ENCODE results near the gene DUSP16.
"Not testable (repeated sequence)": the region's sequence is repeated elsewhere in the genome, so short reads cannot be mapped to it uniquely, and the experiment has no call there.

The DUSP16 gene

DNA sequence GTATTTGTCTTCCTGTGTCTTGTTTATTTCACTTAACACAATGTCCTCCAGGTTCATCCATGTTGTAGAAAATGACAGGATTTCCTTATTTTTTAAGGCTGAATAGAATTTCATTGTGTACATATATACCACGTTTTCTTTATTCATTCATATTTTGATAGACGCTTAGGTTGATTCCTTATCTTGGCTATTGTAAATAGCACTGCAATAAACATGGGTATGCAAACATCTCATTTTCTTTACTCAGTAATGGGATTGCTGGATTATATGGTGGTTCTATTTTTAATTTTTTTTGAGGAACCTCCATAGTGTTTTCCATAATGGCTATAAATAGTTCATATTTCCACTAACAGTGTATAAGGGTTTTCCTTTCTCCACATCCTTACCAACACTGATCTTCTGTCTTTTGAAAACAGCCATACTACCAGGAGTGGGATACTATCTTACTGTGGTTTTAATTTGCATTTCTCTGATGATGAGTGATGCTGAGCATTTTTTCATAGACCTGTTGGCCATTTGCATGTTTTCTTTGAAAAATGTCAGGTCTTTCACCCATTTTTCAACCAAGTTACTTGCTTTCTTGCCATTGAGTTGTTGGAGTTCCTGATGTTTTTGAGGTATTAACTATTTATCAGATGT is 32.8 kb downstream of the DUSP16 start:
- no peak for DNase-seq (ENCODE audit: extremely low spot score)
- POLR2A ChIA-PET, result no interaction called here
- TF ChIP-seq CTBP1 (IDR thresholded peaks at IDR 0.05; ENCODE audit: borderline replicate concordance) (no peak), FOXK2 (IDR thresholded peaks at IDR 0.05) (no peak), ELF4 (IDR thresholded peaks at IDR 0.05) (no peak), BHLHE40 (IDR thresholded peaks at IDR 0.05; ENCODE audit: borderline replicate concordance) (no peak), ARNT (IDR thresholded peaks at IDR 0.05) (no peak)
- CTCF ChIA-PET, result no interaction called here

DNA sequence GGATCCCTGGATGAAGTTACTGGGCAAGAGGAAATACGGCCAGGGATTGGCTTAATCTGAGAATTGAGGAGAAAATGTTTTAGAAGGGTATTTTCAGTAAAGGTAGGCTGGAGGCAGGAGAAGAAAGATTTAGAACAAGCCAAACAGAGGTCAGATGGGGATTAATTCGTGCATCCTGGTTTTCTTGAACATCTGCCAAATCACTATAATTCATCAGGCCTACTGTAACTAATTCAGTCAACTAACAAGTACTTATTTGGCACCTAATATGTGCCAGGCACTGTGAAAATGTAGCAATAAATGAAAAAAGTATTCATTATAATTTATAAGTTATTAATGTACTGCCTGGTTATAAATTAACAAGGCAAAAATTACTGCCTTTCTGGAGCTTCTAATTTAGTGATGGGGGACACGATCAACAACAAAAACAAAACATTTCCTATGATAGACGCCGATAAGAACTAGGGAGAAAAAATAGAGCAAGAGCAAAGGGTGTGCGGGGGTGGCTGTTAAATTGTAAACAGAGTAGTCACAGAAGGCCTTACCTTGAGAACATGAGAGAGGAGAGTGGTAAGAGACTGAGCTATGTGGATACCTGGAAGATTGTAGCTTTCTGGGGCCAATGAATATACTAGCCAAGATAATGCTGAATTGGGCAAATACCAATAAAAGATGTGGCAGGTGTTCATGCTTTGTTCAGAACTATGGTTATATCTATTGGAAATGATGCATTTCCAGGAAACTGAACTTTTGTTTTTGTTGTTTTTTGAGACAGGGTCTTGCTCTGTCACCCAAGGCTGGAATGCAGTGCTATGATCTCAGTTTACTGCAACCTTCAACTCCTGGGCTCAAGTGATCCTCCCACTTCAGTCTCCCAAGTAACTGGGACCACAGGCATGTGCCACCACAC is 34.0 kb downstream of the DUSP16 start:
- TF ChIP-seq ARNT (IDR thresholded peaks at IDR 0.05) (no peak), TARDBP (IDR thresholded peaks at IDR 0.05) (no peak), HDGF (IDR thresholded peaks at IDR 0.05; ENCODE audit: borderline replicate concordance) (no peak), FOXA1 (IDR thresholded peaks at IDR 0.05) (no peak), FOXK2 (IDR thresholded peaks at IDR 0.05) (no peak), LEF1 (IDR thresholded peaks at IDR 0.05; ENCODE audit: borderline replicate concordance) (no peak), BHLHE40 (IDR thresholded peaks at IDR 0.05; ENCODE audit: borderline replicate concordance) (no peak)
- TF ChIP-seq, protein P1, sequence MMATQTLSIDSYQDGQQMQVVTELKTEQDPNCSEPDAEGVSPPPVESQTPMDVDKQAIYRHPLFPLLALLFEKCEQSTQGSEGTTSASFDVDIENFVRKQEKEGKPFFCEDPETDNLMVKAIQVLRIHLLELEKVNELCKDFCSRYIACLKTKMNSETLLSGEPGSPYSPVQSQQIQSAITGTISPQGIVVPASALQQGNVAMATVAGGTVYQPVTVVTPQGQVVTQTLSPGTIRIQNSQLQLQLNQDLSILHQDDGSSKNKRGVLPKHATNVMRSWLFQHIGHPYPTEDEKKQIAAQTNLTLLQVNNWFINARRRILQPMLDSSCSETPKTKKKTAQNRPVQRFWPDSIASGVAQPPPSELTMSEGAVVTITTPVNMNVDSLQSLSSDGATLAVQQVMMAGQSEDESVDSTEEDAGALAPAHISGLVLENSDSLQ (IDR thresholded peaks at IDR 0.05), result no peak
- CTCF ChIA-PET, result no interaction called here
- POLR2A ChIA-PET, result no interaction called here
- DNase-seq (ENCODE audit: extremely low spot score), result no peak

DNA sequence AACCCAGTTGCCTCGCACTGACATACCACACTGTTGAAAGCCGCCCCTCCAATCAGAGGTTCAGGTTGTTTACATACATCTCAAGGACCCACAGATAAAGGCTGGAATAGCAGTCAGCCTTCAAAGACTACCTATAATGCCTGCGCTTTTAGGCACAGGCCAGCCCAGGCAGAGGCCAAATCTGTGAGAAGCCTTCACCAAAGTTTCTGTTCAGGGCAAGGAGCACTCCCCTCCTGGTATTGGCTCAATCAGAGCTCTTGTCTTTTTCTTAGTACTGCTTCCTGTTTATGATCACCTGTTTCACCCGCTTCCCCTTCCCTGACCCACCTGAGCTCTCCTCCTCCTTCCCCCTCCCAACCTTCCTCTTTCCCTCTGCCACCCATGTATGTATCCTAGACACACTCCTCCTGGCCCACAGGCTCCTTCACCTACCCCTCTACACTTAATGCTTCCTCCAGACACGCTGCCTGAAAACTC is 34.8 kb downstream of the DUSP16 start:
- POLR2A ChIA-PET, result no interaction called here
- no peak for DNase-seq (ENCODE audit: extremely low spot score)
- CTCF ChIA-PET, result no interaction called here
- TF ChIP-seq ARNT (IDR thresholded peaks at IDR 0.05) (no peak), FOXA1 (IDR thresholded peaks at IDR 0.05) (no peak), NFRKB (IDR thresholded peaks at IDR 0.05) (no peak), FOXK2 (IDR thresholded peaks at IDR 0.05) (no peak), HDGF (IDR thresholded peaks at IDR 0.05; ENCODE audit: borderline replicate concordance) (no peak), L3MBTL2 (conservative IDR thresholded peaks at IDR 0.05) (no peak)

DNA sequence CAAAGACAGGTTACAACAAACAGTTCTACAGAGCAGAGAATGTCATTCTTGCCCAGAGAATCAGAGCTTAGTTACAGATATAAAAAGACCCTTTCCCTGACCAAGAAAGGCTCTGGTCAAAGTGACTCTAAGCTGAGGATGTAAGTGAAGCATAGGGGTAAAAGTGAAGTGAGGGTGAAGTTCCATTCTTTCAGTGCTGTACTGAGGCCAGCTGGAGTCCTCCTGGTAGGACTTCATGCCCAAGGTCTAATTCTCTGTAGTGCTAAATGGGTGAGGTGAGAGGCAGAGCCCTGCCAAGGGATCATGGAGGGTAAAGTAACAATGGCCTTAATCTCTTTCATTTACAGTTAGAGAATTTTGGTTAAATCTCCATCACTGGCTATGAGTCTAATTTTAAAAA is 38.5 kb downstream of the DUSP16 start:
- ChIA-PET CTCF (interaction anchor here (2.3 kb wide), 1 partner anchor 40 kb away, joined by 4 read pairs; no protein-coding TSS in a partner anchor), POLR2A (no interaction called here)
- no peak for DNase-seq (ENCODE audit: extremely low spot score)
- TF ChIP-seq SUZ12 (IDR thresholded peaks at IDR 0.05), result no peak
- TF ChIP-seq NFRKB (IDR thresholded peaks at IDR 0.05), result no peak
- no peak for TF ChIP-seq TARDBP (IDR thresholded peaks at IDR 0.05)
- no peak for TF ChIP-seq LEF1 (IDR thresholded peaks at IDR 0.05; ENCODE audit: borderline replicate concordance)
- no peak for TF ChIP-seq ARNT (IDR thresholded peaks at IDR 0.05)
- no peak for TF ChIP-seq FOXK2 (IDR thresholded peaks at IDR 0.05)
- TF ChIP-seq, protein P1 (IDR thresholded peaks at IDR 0.05), result no peak
- TF ChIP-seq FOXM1 (IDR thresholded peaks at IDR 0.05; ENCODE audit: borderline replicate concordance), result no peak
- TF ChIP-seq FOXA1 (IDR thresholded peaks at IDR 0.05), result no peak
- TF ChIP-seq ZNF384 (IDR thresholded peaks at IDR 0.05), result no peak
- TF ChIP-seq L3MBTL2 (conservative IDR thresholded peaks at IDR 0.05), result no peak
- TF ChIP-seq SP1 (IDR thresholded peaks at IDR 0.05), result no peak
- TF ChIP-seq BHLHE40 (IDR thresholded peaks at IDR 0.05; ENCODE audit: borderline replicate concordance), result no peak
- TF ChIP-seq ELF4 (IDR thresholded peaks at IDR 0.05), result no peak
- TF ChIP-seq CTBP1 (IDR thresholded peaks at IDR 0.05; ENCODE audit: borderline replicate concordance), result no peak

DNA sequence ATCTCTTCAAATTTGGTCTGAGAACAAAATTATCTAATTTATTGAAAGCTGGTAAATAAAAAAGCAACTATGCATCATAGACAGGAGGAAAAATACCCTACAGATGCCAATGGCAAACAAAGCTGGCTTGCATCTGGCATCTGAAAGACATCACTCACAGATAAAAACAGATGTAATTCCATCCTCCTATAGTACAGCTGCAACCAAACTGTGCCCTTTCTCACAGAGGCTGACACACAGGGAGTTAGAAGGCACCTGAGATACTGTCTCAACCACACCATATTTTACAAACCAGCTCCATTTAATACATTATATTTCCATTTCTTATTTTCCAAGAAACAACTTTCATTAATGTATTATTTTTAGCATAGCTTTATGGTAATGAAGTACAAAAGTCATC is 39.4 kb downstream of the DUSP16 start:
- no peak for DNase-seq (ENCODE audit: extremely low spot score)
- ChIA-PET POLR2A (interaction anchor here (0.8 kb wide), 1 partner anchor 21 kb away, joined by 3 read pairs; no protein-coding TSS in a partner anchor), CTCF (interaction anchor here (0.5 to 2.3 kb wide), 2 partner anchors 41 to 147 kb away, joined by 4 to 5 read pairs; no protein-coding TSS in a partner anchor)
- TF ChIP-seq ELF4 (IDR thresholded peaks at IDR 0.05) (no peak), TARDBP (IDR thresholded peaks at IDR 0.05) (no peak), FOXM1 (IDR thresholded peaks at IDR 0.05; ENCODE audit: borderline replicate concordance) (no peak), FOXK2 (IDR thresholded peaks at IDR 0.05) (no peak), BHLHE40 (IDR thresholded peaks at IDR 0.05; ENCODE audit: borderline replicate concordance) (no peak), ARNT (IDR thresholded peaks at IDR 0.05) (no peak), LEF1 (IDR thresholded peaks at IDR 0.05; ENCODE audit: borderline replicate concordance) (no peak), NFRKB (IDR thresholded peaks at IDR 0.05) (no peak), CTBP1 (IDR thresholded peaks at IDR 0.05; ENCODE audit: borderline replicate concordance) (no peak)

DNA sequence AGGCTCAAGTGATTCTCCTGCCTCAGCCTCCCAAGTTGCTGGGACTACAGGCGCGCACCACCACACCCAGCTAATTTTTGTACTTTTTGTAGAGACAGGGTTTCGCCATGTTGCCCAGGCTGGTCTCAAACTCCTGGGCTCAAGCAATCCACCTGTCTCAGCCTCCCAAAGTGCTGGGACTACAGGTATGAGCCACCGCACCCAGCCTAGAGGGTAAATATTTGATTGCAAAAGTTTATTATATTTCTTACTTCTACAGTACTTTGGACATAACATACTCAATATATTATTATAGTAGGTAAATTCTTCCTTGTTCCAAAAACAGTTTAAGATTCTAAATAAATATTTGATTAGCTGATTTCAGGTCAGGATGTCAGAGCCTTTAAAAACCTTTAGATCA is 40.0 kb downstream of the DUSP16 start:
- not testable (repeated sequence) for DNase-seq (ENCODE audit: extremely low spot score)
- POLR2A ChIA-PET, result interaction anchor here (0.8 kb wide), 1 partner anchor 22 kb away, joined by 3 read pairs; no protein-coding TSS in a partner anchor
- CTCF ChIA-PET, result interaction anchor here (0.6 to 2.3 kb wide), 2 partner anchors 42 to 92 kb away, joined by 4 to 8 read pairs; no protein-coding TSS in a partner anchor

DNA sequence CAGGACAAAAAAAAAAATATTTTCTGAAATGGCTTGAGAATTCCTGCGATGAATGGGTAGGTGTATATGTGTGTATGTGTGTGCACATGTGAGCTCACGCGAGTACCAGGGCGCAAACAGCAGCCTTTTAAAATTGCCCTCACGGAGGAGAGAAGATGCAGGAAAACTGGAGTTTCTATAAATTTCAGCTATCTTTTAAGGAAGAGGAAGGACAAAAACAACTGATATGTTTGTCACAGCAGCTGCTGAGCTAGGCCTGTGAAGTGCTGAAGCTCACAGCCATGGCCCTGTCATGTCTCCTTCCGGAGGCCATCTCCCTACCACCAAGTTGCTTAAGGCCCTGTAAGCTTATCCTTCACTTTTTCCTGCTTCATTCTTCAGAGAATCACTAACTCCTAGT is 40.8 kb downstream of the DUSP16 start:
- ChIA-PET CTCF (interaction anchor here (0.6 to 2.3 kb wide), 2 partner anchors 42 to 93 kb away, joined by 4 to 8 read pairs; no protein-coding TSS in a partner anchor), POLR2A (no interaction called here)
- no peak for DNase-seq (ENCODE audit: extremely low spot score)
- TF ChIP-seq ZNF384 (IDR thresholded peaks at IDR 0.05) (no peak), ELF4 (IDR thresholded peaks at IDR 0.05) (no peak), L3MBTL2 (conservative IDR thresholded peaks at IDR 0.05) (no peak), FOXK2 (IDR thresholded peaks at IDR 0.05) (no peak), HDGF (IDR thresholded peaks at IDR 0.05; ENCODE audit: borderline replicate concordance) (no peak), LEF1 (IDR thresholded peaks at IDR 0.05; ENCODE audit: borderline replicate concordance) (no peak), CTBP1 (IDR thresholded peaks at IDR 0.05; ENCODE audit: borderline replicate concordance) (no peak), TARDBP (IDR thresholded peaks at IDR 0.05) (no peak), ARNT (IDR thresholded peaks at IDR 0.05) (no peak), NFRKB (IDR thresholded peaks at IDR 0.05) (no peak)

Data from HEK293T (cell line).